ENCODE measurements around the gene KIRREL1.

DNA sequence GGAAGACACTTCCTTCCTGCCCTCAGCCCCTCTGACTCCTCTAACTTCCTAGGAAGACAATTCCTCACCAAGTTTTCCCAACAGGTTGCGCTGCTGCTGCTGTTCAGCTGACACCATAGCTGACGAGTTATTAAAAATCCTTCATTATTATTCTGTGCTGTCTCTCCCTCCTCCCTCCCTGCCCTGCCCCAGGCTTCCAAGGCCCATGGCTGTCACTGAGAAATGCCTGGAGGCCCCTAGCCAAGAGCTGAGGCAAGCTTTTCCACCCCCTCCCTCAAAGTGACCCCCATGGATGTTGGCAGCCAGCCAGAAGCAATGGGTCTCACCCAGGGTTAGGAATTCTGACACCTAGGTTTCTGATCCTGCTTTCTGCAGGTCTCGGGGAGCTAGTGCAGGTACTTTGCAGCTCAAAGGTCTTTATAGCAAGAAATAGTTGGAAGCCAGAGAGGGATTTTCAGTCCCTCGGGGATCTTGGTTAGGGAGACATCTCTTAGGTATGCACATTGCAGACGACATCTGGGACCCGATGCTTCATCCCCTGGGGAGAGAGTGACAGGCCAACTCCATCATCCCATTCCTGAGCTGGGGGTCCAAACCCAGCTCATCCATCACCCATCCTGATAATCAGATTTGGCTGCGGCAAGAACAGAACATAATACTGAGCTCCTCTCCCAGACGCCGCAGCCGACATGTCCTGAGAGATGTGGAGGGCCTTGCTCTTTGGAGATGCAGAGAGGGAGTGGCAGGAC lies 65.0 kb downstream of the KIRREL1 start:
- no peak for TF ChIP-seq POLR2AphosphoS5 (IDR thresholded peaks at IDR 0.05; ENCODE audit: low read depth, low read length)
- TF ChIP-seq CTCF (IDR thresholded peaks at IDR 0.05): no peak

All from Panc1 (cell line).